Measurements from ENCODE around the gene NFATC3. TPM values are rescaled to one million over a fixed set of nuclear protein-coding genes. Genes with fewer than 3 reads are reported as not detected.

The NFATC3 gene
- total and polyA plus RNA-seq, 10 donors: 12.4 to 89.7 (median 67.2) TPM

DNA sequence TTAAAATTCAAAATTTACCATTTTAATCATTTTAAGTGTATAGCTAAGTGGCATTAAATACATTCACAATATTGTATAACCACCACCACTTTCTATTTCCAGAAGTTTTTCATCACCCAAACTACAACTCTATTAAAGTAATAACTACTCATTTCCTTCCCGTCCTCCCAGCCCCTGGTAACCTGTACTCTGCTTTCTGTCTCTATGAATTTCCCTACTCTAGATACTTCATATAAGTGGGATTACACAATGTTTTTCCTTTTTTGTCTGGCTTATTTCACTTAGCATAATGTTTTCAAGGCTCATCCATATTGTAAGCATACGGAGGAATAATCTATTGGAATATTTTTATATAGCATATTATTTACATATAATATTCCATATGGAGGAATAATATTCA is 121.1 kb downstream of the NFATC3 start:
- 68 to 80% (median 76%) methylated on average over 2 of the region's 2 CpGs for WGBS, 5 donors
- intact Hi-C loops (cut with DNase I; ENCODE audit: low total_unique reads): no loop called here
- Histone ChIP-seq H3K4me3 (no peak overlapping the region), H3K27me3 (replicated peaks in 1 of 7) (no peaks in the 10 kb centered on the region), H3K27ac (no peak overlapping the region), H3K9me3 (no peaks in the 10 kb centered on the region), H3K4me1 (peaks cover 0 to 14% (median 0%) of the 10 kb centered on the region in 6 donors), H3K36me3 (peaks cover 0 to 38% (median 3%) of the 10 kb centered on the region in 6 donors)
- no peak for DNase-seq
- TF ChIP-seq POLR2AphosphoS5 (IDR thresholded peaks at IDR 0.05): no peak

DNA sequence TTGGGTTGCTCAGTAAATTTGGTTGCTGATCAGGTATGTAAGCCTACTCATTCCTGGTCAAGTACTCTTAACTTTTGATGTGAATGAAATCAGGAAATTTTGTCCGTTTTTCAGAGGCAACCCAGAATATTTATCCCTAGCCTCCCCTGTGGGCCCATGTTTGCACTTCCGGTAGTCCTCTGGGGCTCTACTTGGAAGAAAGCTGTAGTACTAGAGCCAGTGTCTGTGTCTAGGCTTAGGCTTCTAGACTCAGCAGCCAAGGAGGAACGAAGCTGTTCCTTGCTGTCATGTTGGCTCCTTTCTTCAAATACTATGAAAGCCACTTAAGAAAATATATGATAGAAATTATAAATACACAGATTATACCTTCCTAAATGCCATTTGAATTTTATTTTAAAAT is 129.6 kb downstream of the NFATC3 start:
- H3K4me3 ChIP-seq: no peak overlapping the region
- 89 to 97% (median 93%) methylated on average over 3 of the region's 3 CpGs for WGBS, 5 donors
- intact Hi-C loops (cut with DNase I; ENCODE audit: low total_unique reads): no loop called here
- no peaks in the 10 kb centered on the region for H3K9me3 ChIP-seq
- H3K4me1 ChIP-seq: peaks cover 0 to 21% (median 0%) of the 10 kb centered on the region in 6 donors
- H3K27ac ChIP-seq: no peak overlapping the region
- peaks cover 0 to 51% (median 10%) of the 10 kb centered on the region in 6 donors for H3K36me3 ChIP-seq
- no peak for DNase-seq
- no peaks in the 10 kb centered on the region for H3K27me3 ChIP-seq (replicated peaks in 1 of 7)
- TF ChIP-seq, protein P1, sequence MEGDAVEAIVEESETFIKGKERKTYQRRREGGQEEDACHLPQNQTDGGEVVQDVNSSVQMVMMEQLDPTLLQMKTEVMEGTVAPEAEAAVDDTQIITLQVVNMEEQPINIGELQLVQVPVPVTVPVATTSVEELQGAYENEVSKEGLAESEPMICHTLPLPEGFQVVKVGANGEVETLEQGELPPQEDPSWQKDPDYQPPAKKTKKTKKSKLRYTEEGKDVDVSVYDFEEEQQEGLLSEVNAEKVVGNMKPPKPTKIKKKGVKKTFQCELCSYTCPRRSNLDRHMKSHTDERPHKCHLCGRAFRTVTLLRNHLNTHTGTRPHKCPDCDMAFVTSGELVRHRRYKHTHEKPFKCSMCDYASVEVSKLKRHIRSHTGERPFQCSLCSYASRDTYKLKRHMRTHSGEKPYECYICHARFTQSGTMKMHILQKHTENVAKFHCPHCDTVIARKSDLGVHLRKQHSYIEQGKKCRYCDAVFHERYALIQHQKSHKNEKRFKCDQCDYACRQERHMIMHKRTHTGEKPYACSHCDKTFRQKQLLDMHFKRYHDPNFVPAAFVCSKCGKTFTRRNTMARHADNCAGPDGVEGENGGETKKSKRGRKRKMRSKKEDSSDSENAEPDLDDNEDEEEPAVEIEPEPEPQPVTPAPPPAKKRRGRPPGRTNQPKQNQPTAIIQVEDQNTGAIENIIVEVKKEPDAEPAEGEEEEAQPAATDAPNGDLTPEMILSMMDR (IDR thresholded peaks at IDR 0.05 in 8 of 11, conservative IDR thresholded peaks at IDR 0.05 in 3 of 11): no peak
- TF ChIP-seq POLR2AphosphoS5 (IDR thresholded peaks at IDR 0.05) (no peak), POLR2A (IDR thresholded peaks at IDR 0.05) (no peak)

DNA sequence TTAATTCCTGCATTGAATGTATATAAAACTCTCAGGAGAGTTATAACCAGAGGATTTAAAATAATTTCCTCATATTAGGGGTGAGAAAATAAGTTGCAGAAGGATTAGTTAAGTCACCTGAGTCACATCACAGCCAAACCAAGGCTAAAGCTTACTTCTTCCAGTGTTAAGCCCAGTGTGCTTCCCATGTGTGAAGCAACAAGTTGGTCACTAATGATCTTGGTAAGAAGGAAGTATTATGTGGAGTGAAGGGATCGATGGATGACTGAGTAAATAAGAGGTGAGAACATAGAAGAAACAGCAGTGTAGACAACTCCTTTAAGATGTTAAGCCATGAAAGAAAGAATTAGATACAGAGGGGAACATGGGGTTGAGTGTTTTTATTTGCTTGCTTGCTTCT is 130.1 kb downstream of the NFATC3 start:
- H3K36me3 ChIP-seq: peaks cover 0 to 56% (median 10%) of the 10 kb centered on the region in 6 donors
- H3K9me3 ChIP-seq: no peaks in the 10 kb centered on the region

DNA sequence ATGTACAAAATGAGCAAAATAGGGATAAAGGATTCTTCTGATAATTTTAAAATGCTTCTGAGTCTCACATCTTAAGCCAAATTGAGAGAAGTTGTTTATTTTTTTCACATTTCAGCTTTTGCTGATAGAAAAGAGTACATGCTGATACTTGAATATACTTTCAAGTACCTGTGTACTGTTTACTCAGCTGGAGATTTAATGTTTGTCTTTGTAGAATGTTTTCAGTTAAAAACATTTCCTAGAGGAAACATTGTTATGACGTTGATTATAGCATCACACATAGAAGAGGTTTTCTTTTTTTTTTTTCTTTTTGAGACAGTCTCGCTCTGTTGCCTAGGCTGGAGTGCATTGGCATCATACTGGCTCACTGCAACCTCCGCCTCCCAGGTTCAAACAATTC is 131.1 kb downstream of the NFATC3 start:
- Histone ChIP-seq H3K36me3 (peaks cover 0 to 64% (median 14%) of the 10 kb centered on the region in 6 donors), H3K27me3 (replicated peaks in 1 of 7) (no peaks in the 10 kb centered on the region), H3K4me1 (peaks cover 0 to 11% (median 0%) of the 10 kb centered on the region in 6 donors), H3K9me3 (no peaks in the 10 kb centered on the region), H3K4me3 (no peak overlapping the region), H3K27ac (no peak overlapping the region)
- TF ChIP-seq, protein P1 (IDR thresholded peaks at IDR 0.05 in 8 of 11, conservative IDR thresholded peaks at IDR 0.05 in 3 of 11): no peak
- no peak for TF ChIP-seq POLR2AphosphoS5 (IDR thresholded peaks at IDR 0.05)
- no peak for TF ChIP-seq POLR2A (IDR thresholded peaks at IDR 0.05)
- whole genome bisulfite sequencing, 5 donors: 91 to 97% (median 92%) methylated on average over 3 of the region's 3 CpGs
- intact Hi-C loops (cut with DNase I; ENCODE audit: low total_unique reads): no loop called here
- no peak for DNase-seq

More for the DNA sequence above, 130.1 kb downstream of the NFATC3 start:
- H3K4me3 ChIP-seq: no peak overlapping the region
- WGBS, 5 donors: 90 to 94% (median 92%) methylated on average over 1 of the region's 1 CpG
- no peak for DNase-seq
- TF ChIP-seq, protein P1 (IDR thresholded peaks at IDR 0.05 in 8 of 11, conservative IDR thresholded peaks at IDR 0.05 in 3 of 11): no peak
- peaks cover 0 to 18% (median 0%) of the 10 kb centered on the region in 6 donors for H3K4me1 ChIP-seq
- H3K27ac ChIP-seq: no peak overlapping the region
- no peaks in the 10 kb centered on the region for H3K27me3 ChIP-seq (replicated peaks in 1 of 7)
- intact Hi-C loops (cut with DNase I; ENCODE audit: low total_unique reads): no loop called here

DNA sequence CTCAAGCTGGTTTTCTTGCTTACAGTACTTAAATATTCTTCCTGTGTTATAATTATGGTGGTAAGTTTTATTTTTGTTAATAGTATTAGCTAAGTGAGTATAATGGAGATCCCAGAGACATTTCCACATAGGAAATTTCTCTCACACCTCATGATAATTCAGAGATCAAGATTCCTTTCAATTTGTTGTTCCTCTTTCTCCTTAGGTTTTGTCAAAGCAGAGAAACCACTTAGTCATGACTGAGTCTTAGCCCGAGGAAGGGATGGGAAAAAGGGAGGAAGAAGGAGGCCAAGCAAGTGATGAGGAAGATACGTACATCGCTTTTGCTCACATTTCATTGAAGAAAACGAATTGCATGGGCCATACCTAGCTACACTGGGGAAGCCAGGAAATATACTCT is 132.3 kb downstream of the NFATC3 start:
- 66 to 81% (median 76%) methylated on average over 4 of the region's 4 CpGs for WGBS, 5 donors
- DNase-seq: no peak

More for the DNA sequence above, 132.3 kb downstream of the NFATC3 start:
- Histone ChIP-seq H3K36me3 (peaks cover 0 to 74% (median 20%) of the 10 kb centered on the region in 6 donors), H3K27ac (no peak overlapping the region), H3K4me1 (peaks cover 0 to 11% (median 0%) of the 10 kb centered on the region in 6 donors), H3K4me3 (no peak overlapping the region), H3K27me3 (replicated peaks in 1 of 7) (no peaks in the 10 kb centered on the region), H3K9me3 (no peaks in the 10 kb centered on the region)
- TF ChIP-seq POLR2AphosphoS5 (IDR thresholded peaks at IDR 0.05) (no peak), POLR2A (IDR thresholded peaks at IDR 0.05) (no peak)
- TF ChIP-seq, protein P1 (IDR thresholded peaks at IDR 0.05 in 8 of 11, conservative IDR thresholded peaks at IDR 0.05 in 3 of 11): no peak
- intact Hi-C loops (cut with DNase I; ENCODE audit: low total_unique reads): no loop called here

All from spleen (tissue), 11 donors.